ENCODE measurements around the gene ZNF573.

- TF ChIP-seq MAX (IDR thresholded peaks at IDR 0.05) (no peak), CREB1 (IDR thresholded peaks at IDR 0.05; ENCODE audit: low read depth) (no peak)
Observed at GRCh38 chr19:37691881-37692504, 87.4 kb downstream of the ZNF573 start.

All from Ishikawa (cell line).